GM10266 (cell line): Measurements from ENCODE around the gene POLQ.
A peak's percentile ranks its signal among the peaks of the same experiment; 100 is the strongest.

Source experiments
- DNase-seq: peaks from one replicate; pipeline ENCODE4 v3.0.0; 2012; ENCODE audit errors: extremely low spot score
- CTCF ChIP-seq: IDR thresholded peaks from 2 replicates; pipeline ENCODE4 v1.5.1; 2012; ENCODE audit warnings: mild to moderate bottlenecking, low read depth; ENCODE audit not compliant: control insufficient read depth, insufficient read depth; ENCODE audit errors: missing control alignments

Gene POLQ

GRCh38 chr3:121567649-121568048 is 21.9 kb upstream of the POLQ start, which contains the start of gene ARGFX:
TSS of gene ARGFX (plus strand) at chr3:121567949. CDS start at chr3:121570714, 2,765 bp downstream.
- DNase-seq = no peak
- no peak for TF ChIP-seq CTCF

- no peak for DNase-seq
- no peak for TF ChIP-seq CTCF
These were observed 21.0 kb upstream of the POLQ start for GRCh38 chr3:121566773-121567172.

- no peak for DNase-seq
These were observed 16.4 kb upstream of the POLQ start for GRCh38 chr3:121562148-121562547.

GRCh38 chr3:121557426-121557934 is 11.7 kb upstream of the POLQ start:
- TF ChIP-seq CTCF = no peak
- DNase-seq = no peak

More at GRCh38 chr3:121562148-121562547, 16.4 kb upstream of the POLQ start:
- no peak for TF ChIP-seq CTCF

- DNase-seq = no peak
- TF ChIP-seq CTCF = no peak
These were observed 7.0 kb upstream of the POLQ start for GRCh38 chr3:121552797-121553196.

- no peak for TF ChIP-seq CTCF
These were observed 6.6 kb upstream of the POLQ start for GRCh38 chr3:121552379-121552778.

GRCh38 chr3:121545049-121545573 is 677 bp downstream of the POLQ start:
- no peak for TF ChIP-seq CTCF
- DNase-seq = peak; percentile 12

More at GRCh38 chr3:121552379-121552778, 6.6 kb upstream of the POLQ start:
- DNase-seq = no peak
